Activated CD4-positive, alpha-beta T cell treated with anti-CD3 and anti-CD28 coated beads for 48 hours (primary cell): Measurements from ENCODE around the gene MED9.

Source experiments
- DNase-seq: peaks from one replicate; pipeline ENCODE4 v3.0.0-alpha.2; 2020

MED9 gene

GRCh38 chr17:17506181-17506741 is 29.5 kb downstream of the MED9 start:
- no peak for DNase-seq

GRCh38 chr17:17506893-17507464 is 30.2 kb downstream of the MED9 start:
- DNase-seq: no peak

GRCh38 chr17:17507465-17508011 is 30.7 kb downstream of the MED9 start:
- DNase-seq: no peak

GRCh38 chr17:17508019-17508535 is 31.3 kb downstream of the MED9 start:
- no peak for DNase-seq

- no peak for DNase-seq
Observed at GRCh38 chr17:17508646-17509591, 32.1 kb downstream of the MED9 start.

- DNase-seq: no peak
Observed at GRCh38 chr17:17509601-17510425, 33.0 kb downstream of the MED9 start.

- no peak for DNase-seq
Observed at GRCh38 chr17:17510456-17511292, 33.9 kb downstream of the MED9 start.

GRCh38 chr17:17511293-17511741 is 34.5 kb downstream of the MED9 start:
- no peak for DNase-seq

- DNase-seq: no peak
Observed at GRCh38 chr17:17511881-17512858, 35.4 kb downstream of the MED9 start.

GRCh38 chr17:17512866-17513265 is 36.1 kb downstream of the MED9 start:
- DNase-seq: no peak

- no peak for DNase-seq
Observed at GRCh38 chr17:17513626-17514025, 36.8 kb downstream of the MED9 start.

- DNase-seq: no peak
Observed at GRCh38 chr17:17514361-17514992, 37.7 kb downstream of the MED9 start.

- DNase-seq: no peak
Observed at GRCh38 chr17:17514993-17515933, 38.5 kb downstream of the MED9 start.

GRCh38 chr17:17515934-17516930 is 39.4 kb downstream of the MED9 start:
- peak; percentile 34 for DNase-seq

GRCh38 chr17:17516941-17517720 is 40.3 kb downstream of the MED9 start:
- DNase-seq: no peak

GRCh38 chr17:17518014-17518413 is 41.2 kb downstream of the MED9 start:
- DNase-seq: no peak
